ENCODE results near the gene MEN1.

MEN1 gene

GRCh38 chr11:64784813-64785581 lies 25.4 kb downstream of the MEN1 start:
- no peak for DNase-seq (ENCODE audit: low spot score)

GRCh38 chr11:64778473-64779298 lies 31.7 kb downstream of the MEN1 start, which contains the start of gene SF1:
TSS of gene SF1 (minus strand) at chr11:64778542. CDS start at chr11:64778392, 150 bp downstream.
- DNase-seq (ENCODE audit: low spot score), result peak; percentile 99

GRCh38 chr11:64778223-64778472 lies 32.2 kb downstream of the MEN1 start:
- DNase-seq (ENCODE audit: low spot score), result no peak

- DNase-seq (ENCODE audit: low spot score), result peak; percentile 65
Measured at GRCh38 chr11:64777449-64778222, 32.7 kb downstream of the MEN1 start.

- DNase-seq (ENCODE audit: low spot score), result no peak
Measured at GRCh38 chr11:64776875-64777274, 33.5 kb downstream of the MEN1 start.

GRCh38 chr11:64776425-64776824 lies 33.9 kb downstream of the MEN1 start:
- no peak for DNase-seq (ENCODE audit: low spot score)

GRCh38 chr11:64774144-64774543 lies 36.2 kb downstream of the MEN1 start:
- DNase-seq (ENCODE audit: low spot score), result no peak

GRCh38 chr11:64772303-64773018 lies 37.9 kb downstream of the MEN1 start:
- no peak for DNase-seq (ENCODE audit: low spot score)

GRCh38 chr11:64771861-64772260 lies 38.5 kb downstream of the MEN1 start:
- DNase-seq (ENCODE audit: low spot score), result no peak

GRCh38 chr11:64770120-64770519 lies 40.2 kb downstream of the MEN1 start:
- DNase-seq (ENCODE audit: low spot score), result no peak

- no peak for DNase-seq (ENCODE audit: low spot score)
Measured at GRCh38 chr11:64769283-64769682, 41.1 kb downstream of the MEN1 start.

- DNase-seq (ENCODE audit: low spot score), result no peak
Measured at GRCh38 chr11:64768300-64768694, 42.1 kb downstream of the MEN1 start.

- DNase-seq (ENCODE audit: low spot score), result peak; percentile 52
Measured at GRCh38 chr11:64767344-64768299, 42.7 kb downstream of the MEN1 start.

- DNase-seq (ENCODE audit: low spot score), result no peak
Measured at GRCh38 chr11:64766881-64767280, 43.5 kb downstream of the MEN1 start.

GRCh38 chr11:64765851-64766665 lies 44.3 kb downstream of the MEN1 start:
- DNase-seq (ENCODE audit: low spot score), result no peak

GRCh38 chr11:64765291-64765850 lies 45.0 kb downstream of the MEN1 start:
- no peak for DNase-seq (ENCODE audit: low spot score)

- no peak for DNase-seq (ENCODE audit: low spot score)
Measured at GRCh38 chr11:64764753-64765152, 45.6 kb downstream of the MEN1 start.

GRCh38 chr11:64764040-64764611 lies 46.2 kb downstream of the MEN1 start:
- no peak for DNase-seq (ENCODE audit: low spot score)

- no peak for DNase-seq (ENCODE audit: low spot score)
Measured at GRCh38 chr11:64763526-64764039, 46.8 kb downstream of the MEN1 start.
